ENCODE results near the gene ADH1A.
"Not testable (repeated sequence)": the region's sequence is repeated elsewhere in the genome, so short reads cannot be mapped to it uniquely, and the experiment has no call there.

ADH1A gene

GRCh38 chr4:99290848-99291786 is at the start of gene ADH1A:
Gene ADH1A, minus strand, starts transcription at chr4:99290985. Its CDS starts 71 bp downstream, at chr4:99290914.
- DNase-seq: no peak

GRCh38 chr4:99339172-99339571 is 48.4 kb upstream of the ADH1A start:
- no peak for DNase-seq

GRCh38 chr4:99336553-99336952 is 45.8 kb upstream of the ADH1A start:
- DNase-seq: no peak

- DNase-seq: no peak
These were observed 44.1 kb upstream of the ADH1A start for GRCh38 chr4:99334880-99335279.

GRCh38 chr4:99330648-99331047 is 39.9 kb upstream of the ADH1A start:
- no peak for DNase-seq

- DNase-seq: no peak
These were observed 39.1 kb upstream of the ADH1A start for GRCh38 chr4:99329876-99330275.

GRCh38 chr4:99324979-99325378 is 34.2 kb upstream of the ADH1A start:
- DNase-seq: no peak

GRCh38 chr4:99324361-99324760 is 33.6 kb upstream of the ADH1A start:
- no peak for DNase-seq

- DNase-seq: no peak
These were observed 33.0 kb upstream of the ADH1A start for GRCh38 chr4:99323756-99324155.

GRCh38 chr4:99321241-99322191 is 30.7 kb upstream of the ADH1A start, which contains the start of gene ADH1B:
Gene ADH1B, minus strand, starts transcription at chr4:99321401. Its CDS starts 70 bp downstream, at chr4:99321331.
- DNase-seq: no peak

- DNase-seq: not testable (repeated sequence)
These were observed 27.0 kb upstream of the ADH1A start for GRCh38 chr4:99317811-99318210.

- DNase-seq: no peak
These were observed 26.6 kb upstream of the ADH1A start for GRCh38 chr4:99317354-99317753.

- no peak for DNase-seq
These were observed 25.1 kb upstream of the ADH1A start for GRCh38 chr4:99315839-99316238.

- DNase-seq: no peak
These were observed 23.4 kb upstream of the ADH1A start for GRCh38 chr4:99314211-99314610.

- no peak for DNase-seq
These were observed 19.6 kb upstream of the ADH1A start for GRCh38 chr4:99310389-99310788.

GRCh38 chr4:99305638-99306400 is 15.0 kb upstream of the ADH1A start:
- DNase-seq: no peak

GRCh38 chr4:99301376-99302164 is 10.8 kb upstream of the ADH1A start:
- no peak for DNase-seq

GRCh38 chr4:99300934-99301333 is 10.1 kb upstream of the ADH1A start:
- no peak for DNase-seq

GRCh38 chr4:99293357-99293756 is 2.6 kb upstream of the ADH1A start:
- DNase-seq: no peak

GRCh38 chr4:99285387-99285786 is 5.4 kb downstream of the ADH1A start:
- no peak for DNase-seq

GRCh38 chr4:99282731-99283130 is 8.1 kb downstream of the ADH1A start:
- no peak for DNase-seq

GRCh38 chr4:99281261-99281660 is 9.5 kb downstream of the ADH1A start:
- DNase-seq: no peak
